H1 (cell line): Measurements from ENCODE around the gene GTSF1L. TPM values are rescaled to one million over a fixed set of nuclear protein-coding genes. Genes with fewer than 3 reads are reported as not detected.

ENCODE experiments used
- CTCF ChIA-PET: fragments of 300-600 bp; sonication (Branson Sonifier 250); formaldehyde crosslinking; loops from one replicate; lab custom pipeline; 2021; ENCODE audit not compliant: partially characterized antibody; lab: Charles Lee
- POLR2A ChIA-PET: fragments of 300-600 bp; sonication (Branson Sonifier 250); formaldehyde crosslinking; loops from one replicate; lab custom pipeline; 2021; ENCODE audit warnings: inconsistent platforms; ENCODE audit not compliant: partially characterized antibody; lab: Charles Lee
- DNase-seq, 2 experiments: peaks; one replicate each; pipeline versions ENCODE4 v3.0.0 to v3.0.0-alpha.2; 2010 to 2022; ENCODE audit warnings: low spot score in 2 of 2, low read depth in 1 of 2, mixed read lengths in 1 of 2
- FAIRE-seq: peaks from 2 replicates; lab custom pipeline; 2011; peaks lifted over from hg19 to GRCh38; lab: Jason Lieb, UNC
- H2AFZ ChIP-seq: 2 replicates; pipeline ENCODE4 v1.8.1; 2012; ENCODE audit warnings: low read length, inconsistent platforms
- H2AK5ac ChIP-seq: 2 replicates; pipeline ENCODE4 v1.6.1; 2013; ENCODE audit warnings: low read depth, low read length
- H2BK120ac ChIP-seq: replicated peaks from 2 replicates; pipeline ENCODE3; 2013; ENCODE audit warnings: low read depth, low read length, inconsistent platforms
- H2BK12ac ChIP-seq: 2 replicates; pipeline ENCODE4 v1.6.1; 2013; ENCODE audit warnings: low read depth, low read length
- H2BK15ac ChIP-seq: 2 replicates; pipeline ENCODE4 v1.6.1; 2013; ENCODE audit warnings: low read length
- H2BK20ac ChIP-seq: 2 replicates; pipeline ENCODE4 v1.6.1; 2013; ENCODE audit warnings: low read length
- H2BK5ac ChIP-seq: 2 replicates; pipeline ENCODE4 v1.6.1; 2013; ENCODE audit warnings: low read depth, low read length
- H3K14ac ChIP-seq: 2 replicates; pipeline ENCODE4 v1.6.1; 2013; ENCODE audit warnings: inconsistent platforms; ENCODE audit not compliant: insufficient read length
- H3K18ac ChIP-seq: 2 replicates; pipeline ENCODE4 v1.6.1; 2013; ENCODE audit warnings: low read length; ENCODE audit errors: extremely low read depth
- H3K23ac ChIP-seq: 2 replicates; pipeline ENCODE4 v1.6.1; 2013; ENCODE audit warnings: inconsistent platforms; ENCODE audit not compliant: insufficient read length
- H3K23me2 ChIP-seq: 2 replicates; pipeline ENCODE4 v1.6.1; 2013; ENCODE audit warnings: low read depth, low read length
- H3K27ac ChIP-seq: 2 replicates; pipeline ENCODE4 v1.6.1; 2011; ENCODE audit warnings: low read depth, low read length, inconsistent platforms
- H3K27me3 ChIP-seq, 4 experiments: replicated peaks in 1 of 4; 1 replicate in 1 of 4; 2 replicates in 3 of 4; pipeline versions ENCODE4 v1.6.1 to v1.8.1; 2011 to 2013; ENCODE audit warnings: low read length in 3 of 4, mild to moderate bottlenecking in 3 of 4, inconsistent platforms in 2 of 4, mixed read lengths in 2 of 4, moderate library complexity in 1 of 4; ENCODE audit not compliant: control insufficient read depth in 3 of 4, insufficient read depth in 3 of 4; ENCODE audit errors: extremely low read depth in 1 of 4
- H3K36me3 ChIP-seq, 4 experiments: 2 replicates each; pipeline versions ENCODE4 v1.6.1 to v1.8.1; 2011 to 2013; ENCODE audit warnings: mild to moderate bottlenecking in 4 of 4, low read length in 3 of 4, moderate library complexity in 2 of 4, control low read depth in 1 of 4, inconsistent platforms in 1 of 4; ENCODE audit not compliant: insufficient read depth in 4 of 4, control insufficient read depth in 2 of 4
- H3K4ac ChIP-seq: replicated peaks from 2 replicates; pipeline ENCODE3; 2013; ENCODE audit warnings: low read length, low read depth, mixed read lengths, inconsistent platforms; ENCODE audit not compliant: insufficient read length
- H3K4me1 ChIP-seq, 4 experiments: replicated peaks in 1 of 4; 1 replicate in 1 of 4; 2 replicates in 3 of 4; pipeline versions ENCODE4 v1.6.1 to v1.8.1; 2011 to 2013; ENCODE audit warnings: low read length in 3 of 4, inconsistent platforms in 2 of 4, mixed read lengths in 1 of 4; ENCODE audit not compliant: insufficient read depth in 4 of 4, control insufficient read depth in 3 of 4
- H3K4me2 ChIP-seq, 2 experiments: 2 replicates each; pipeline versions ENCODE4 v1.6.1 to v1.8.1; 2011 to 2013; ENCODE audit warnings: low read depth in 2 of 2, low read length in 2 of 2, control low read depth in 1 of 2, inconsistent platforms in 1 of 2, mild to moderate bottlenecking in 1 of 2; ENCODE audit not compliant: insufficient read depth in 1 of 2
- H3K4me3 ChIP-seq, 4 experiments: fragments of 200-600, 300-600 bp in 1 of 4; sonication (generic), shearing (Covaris generic), sonication (Bioruptor Twin) in 1 of 4; 2 replicates each; pipeline versions ENCODE4 v1.5.1 to v1.8.1; 2011 to 2016; ENCODE audit warnings: low read length in 4 of 4, low read depth in 3 of 4, control low read depth in 2 of 4, inconsistent platforms in 2 of 4, mild to moderate bottlenecking in 2 of 4, mixed read lengths in 1 of 4, moderate library complexity in 1 of 4; ENCODE audit not compliant: insufficient read depth in 2 of 4; ENCODE audit errors: extremely low read depth in 1 of 4
- H3K56ac ChIP-seq: replicated peaks from 2 replicates; pipeline ENCODE3; 2013; ENCODE audit warnings: low read depth, mild to moderate bottlenecking, mixed read lengths, low read length, inconsistent platforms; ENCODE audit not compliant: insufficient read length
- H3K79me1 ChIP-seq: 2 replicates; pipeline ENCODE4 v1.6.1; 2013; ENCODE audit warnings: low read depth, low read length, control low read depth
- H3K79me2 ChIP-seq, 2 experiments: 2 replicates each; pipeline versions ENCODE4 v1.6.1 to v1.8.1; 2012 to 2013; ENCODE audit warnings: low read length in 2 of 2, mild to moderate bottlenecking in 2 of 2, inconsistent platforms in 1 of 2; ENCODE audit not compliant: insufficient read depth in 2 of 2, control insufficient read depth in 1 of 2
- H3K9ac ChIP-seq, 4 experiments: replicated peaks in 1 of 4; 1 replicate in 1 of 4; 2 replicates in 3 of 4; pipeline versions ENCODE4 v1.6.1 to v1.8.1; 2011 to 2013; ENCODE audit warnings: low read depth in 3 of 4, low read length in 3 of 4, control low read depth in 2 of 4, mild to moderate bottlenecking in 2 of 4, moderate library complexity in 2 of 4, inconsistent platforms in 1 of 4; ENCODE audit errors: extremely low read depth in 1 of 4
- H3K9me3 ChIP-seq, 2 experiments: 2 replicates each; pipeline versions ENCODE4 v1.6.1 to v1.8.1; 2012 to 2013; ENCODE audit warnings: mild to moderate bottlenecking in 2 of 2, moderate library complexity in 2 of 2, control low read depth in 1 of 2, inconsistent platforms in 1 of 2, low read depth in 1 of 2, low read length in 1 of 2, mixed read lengths in 1 of 2; ENCODE audit not compliant: insufficient read depth in 2 of 2
- H4K20me1 ChIP-seq, 2 experiments: replicated peaks in 1 of 2; 2 replicates each; pipeline versions ENCODE3 to v1.8.1; 2011 to 2013; ENCODE audit warnings: inconsistent platforms in 2 of 2, low read length in 2 of 2, mild to moderate bottlenecking in 1 of 2; ENCODE audit not compliant: insufficient read depth in 2 of 2, control insufficient read depth in 1 of 2
- H4K5ac ChIP-seq: 2 replicates; pipeline ENCODE4 v1.6.1; 2013; ENCODE audit warnings: low read length, low read depth, mixed read lengths, inconsistent platforms; ENCODE audit not compliant: insufficient read length
- H4K8ac ChIP-seq: 2 replicates; pipeline ENCODE4 v1.8.0; 2013; ENCODE audit warnings: mild to moderate bottlenecking, moderate library complexity, low read length, inconsistent platforms; ENCODE audit not compliant: insufficient read depth; ENCODE audit errors: extremely low read depth
- H4K91ac ChIP-seq: replicated peaks from 2 replicates; pipeline ENCODE3; 2013; ENCODE audit warnings: low read length, mixed read lengths, inconsistent platforms; ENCODE audit not compliant: insufficient read length
- FOSL1 ChIP-seq: IDR thresholded peaks from 2 replicates; pipeline ENCODE4 v1.6.1; 2011; ENCODE audit warnings: mild to moderate bottlenecking, low read depth, low read length, moderate library complexity; ENCODE audit not compliant: insufficient read depth
- KDM4A ChIP-seq: IDR thresholded peaks from one replicate; pipeline ENCODE4 v1.7.1; 2012; ENCODE audit warnings: low read depth, mild to moderate bottlenecking, moderate library complexity, low read length, inconsistent platforms; ENCODE audit not compliant: severe bottlenecking
- WGBS, 2 experiments: shearing (Covaris generic) in 1 of 2; methylation state at CpG; one replicate each; pipeline versions ENCODE4 v1.1.6 to v1.1.7; 2013 to 2015; ENCODE audit warnings: low lambda C conversion rate in 2 of 2, mixed read lengths in 2 of 2, inconsistent platforms in 1 of 2, low coverage in 1 of 2, missing lambda C conversion rate in 1 of 2; ENCODE audit not compliant: insufficient replicate concordance in 2 of 2, insufficient coverage in 1 of 2, insufficient read length in 1 of 2; ENCODE audit errors: extremely low coverage in 1 of 2, missing lambda C conversion rate in 1 of 2; 5-methylcytosine and 5-hydroxymethylcytosine counted together
- polyA plus RNA-seq, 7 experiments: library from polyadenylated mRNA; depleted of rRNA in 3 of 7; stranded (reverse) in 5 of 7; unstranded in 2 of 7; fragments of >200 nt in 5 of 7; fragments of 200-250 nt in 2 of 7; gene quantifications; 1 replicate in 5 of 7; 2 replicates in 1 of 7; 4 replicates in 1 of 7; pipeline versions ENCODE4 v1.2.1 to v1.2.3, GENCODE V29; 2011 to 2013; ENCODE audit warnings: missing spikeins in 2 of 7, mixed read lengths in 2 of 7
- total RNA-seq: library from RNA; stranded (reverse); fragmentation: NEBNext Ultra II Directional; extraction: Animal tissue kit (Norgen Biotek cat#: 25700); gene quantifications from 2 replicates; pipeline ENCODE4 v1.2.1, GENCODE V29; 2021

The GTSF1L gene
- total and polyA plus RNA-seq, 2 of the 8 experiments (the other 6 are each of a cell fraction or from before 2014, with no cell fraction given): not detected

- FAIRE-seq: no peak
- no peaks in the 10 kb centered on the region for H4K20me1 ChIP-seq
- POLR2A ChIA-PET: interaction anchor here (0.5 kb wide), 1 partner anchor 153 kb away, joined by 4 read pairs; no protein-coding TSS in a partner anchor
These were observed 17.4 kb upstream of the GTSF1L start for GRCh38 chr20:43744151-43744611.

More at GRCh38 chr20:43744151-43744611, 17.4 kb upstream of the GTSF1L start:
- H3K36me3 ChIP-seq: no peaks in the 10 kb centered on the region
- no peaks in the 10 kb centered on the region for H3K9me3 ChIP-seq
- H3K14ac ChIP-seq: no peak overlapping the region
- H3K4me1 ChIP-seq: peaks cover 0 to 4% (median 1%) of the 10 kb centered on the region in 4 experiments; a peak in 2 of 7 replicates
- H4K91ac ChIP-seq: no peak overlapping the region
- no peak overlapping the region for H4K8ac ChIP-seq
- TF ChIP-seq FOSL1: no peak
- no peak for TF ChIP-seq KDM4A
- no peak overlapping the region for H2BK12ac ChIP-seq
- no peak overlapping the region for H3K27ac ChIP-seq
- H3K79me2 ChIP-seq: no peaks in the 10 kb centered on the region
- no peaks in the 10 kb centered on the region; a peak in 1 of 7 replicates for H3K27me3 ChIP-seq
- H3K18ac ChIP-seq: no peak overlapping the region
- H4K5ac ChIP-seq: no peak overlapping the region
- 80% methylated on average over 9 of the region's 9 CpGs; no CpG with 5 or more reads in 1 of the 2 experiments for WGBS, 2 experiments
- H3K23me2 ChIP-seq: no peaks in the 10 kb centered on the region
- H3K23ac ChIP-seq: no peak overlapping the region
- no peak overlapping the region for H2BK15ac ChIP-seq
- CTCF ChIA-PET: interaction anchor here (0.6 to 2.1 kb wide), 5 partner anchors 11 to 378 kb away, joined by 3 to 5 read pairs (median 3); no protein-coding TSS in a partner anchor
- no peak for DNase-seq
- no peak overlapping the region for H3K9ac ChIP-seq
- H3K4me3 ChIP-seq: no peak overlapping the region
- H2BK20ac ChIP-seq: no peak overlapping the region
- no peak overlapping the region for H3K4me2 ChIP-seq
- no peak overlapping the region for H3K4ac ChIP-seq
- H2AK5ac ChIP-seq: no peak overlapping the region
- H2BK120ac ChIP-seq: no peak overlapping the region
- no peak overlapping the region for H3K56ac ChIP-seq
- H2AFZ ChIP-seq: no peak overlapping the region; the same call in 1 of the 2 replicates
- H2BK5ac ChIP-seq: no peak overlapping the region
- no peaks in the 10 kb centered on the region for H3K79me1 ChIP-seq
